ENCODE results near the gene CCNL2. TPM values are rescaled to one million over a fixed set of nuclear protein-coding genes. Genes with fewer than 3 reads are reported as not detected.
A peak's percentile ranks its signal among the peaks of the same experiment; 100 is the strongest.

Gene CCNL2
- total and polyA plus RNA-seq, 2 of the 13 experiments (the other 11 are each of a cell fraction or from before 2014, with no cell fraction given): 105 to 340 TPM

DNA sequence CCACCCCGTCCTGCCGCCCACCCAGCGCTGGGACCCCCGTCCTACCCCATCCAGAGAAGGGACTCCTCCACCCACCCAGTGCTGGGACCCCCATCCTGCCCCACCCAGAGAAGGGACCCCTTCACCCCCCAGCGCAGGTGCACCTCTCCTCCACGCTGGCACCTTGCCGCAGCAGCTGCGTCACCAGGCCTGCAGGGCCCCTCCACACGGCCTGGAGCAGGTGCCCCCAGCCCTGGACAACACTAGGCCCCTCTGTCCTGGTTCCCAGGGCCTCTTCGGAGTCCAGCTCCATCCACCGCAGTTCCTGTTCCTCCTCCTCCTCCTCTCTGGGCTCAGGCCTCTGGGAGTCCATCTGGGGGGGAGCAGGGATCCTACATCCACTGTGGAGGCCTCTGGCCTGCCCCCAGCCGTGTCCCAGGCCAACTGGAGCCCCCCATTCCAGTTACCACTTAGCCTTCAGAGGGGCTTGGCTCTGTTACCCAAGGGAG, 21.6 kb upstream of the CCNL2 start (continued):
- TF ChIP-seq, protein P1, sequence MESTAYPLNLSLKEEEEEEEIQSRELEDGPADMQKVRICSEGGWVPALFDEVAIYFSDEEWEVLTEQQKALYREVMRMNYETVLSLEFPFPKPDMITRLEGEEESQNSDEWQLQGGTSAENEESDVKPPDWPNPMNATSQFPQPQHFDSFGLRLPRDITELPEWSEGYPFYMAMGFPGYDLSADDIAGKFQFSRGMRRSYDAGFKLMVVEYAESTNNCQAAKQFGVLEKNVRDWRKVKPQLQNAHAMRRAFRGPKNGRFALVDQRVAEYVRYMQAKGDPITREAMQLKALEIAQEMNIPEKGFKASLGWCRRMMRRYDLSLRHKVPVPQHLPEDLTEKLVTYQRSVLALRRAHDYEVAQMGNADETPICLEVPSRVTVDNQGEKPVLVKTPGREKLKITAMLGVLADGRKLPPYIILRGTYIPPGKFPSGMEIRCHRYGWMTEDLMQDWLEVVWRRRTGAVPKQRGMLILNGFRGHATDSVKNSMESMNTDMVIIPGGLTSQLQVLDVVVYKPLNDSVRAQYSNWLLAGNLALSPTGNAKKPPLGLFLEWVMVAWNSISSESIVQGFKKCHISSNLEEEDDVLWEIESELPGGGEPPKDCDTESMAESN (CRISPR knock-in tag; conservative IDR thresholded peaks at IDR 0.05): no peak
- no peak for TF ChIP-seq SP140L (CRISPR knock-in tag; IDR thresholded peaks at IDR 0.05; ENCODE audit: borderline replicate concordance)
- 0 out of 2 replicates have a peak, but pooled peaks have one; percentile 1 for TF ChIP-seq RBFOX2 (IDR thresholded peaks at IDR 0.05; ENCODE audit: low read depth, low read length)
- peak; percentile 4; the same call in 1 of the 2 replicates for TF ChIP-seq ZFY (CRISPR knock-in tag; IDR thresholded peaks at IDR 0.05)
- TF ChIP-seq TAF15 (IDR thresholded peaks at IDR 0.05; ENCODE audit: low read depth, low read length, poor library complexity, severe bottlenecking): peak; percentile 20
- TF ChIP-seq KLF12 (CRISPR knock-in tag; IDR thresholded peaks at IDR 0.05; ENCODE audit: borderline replicate concordance): no peak

DNA sequence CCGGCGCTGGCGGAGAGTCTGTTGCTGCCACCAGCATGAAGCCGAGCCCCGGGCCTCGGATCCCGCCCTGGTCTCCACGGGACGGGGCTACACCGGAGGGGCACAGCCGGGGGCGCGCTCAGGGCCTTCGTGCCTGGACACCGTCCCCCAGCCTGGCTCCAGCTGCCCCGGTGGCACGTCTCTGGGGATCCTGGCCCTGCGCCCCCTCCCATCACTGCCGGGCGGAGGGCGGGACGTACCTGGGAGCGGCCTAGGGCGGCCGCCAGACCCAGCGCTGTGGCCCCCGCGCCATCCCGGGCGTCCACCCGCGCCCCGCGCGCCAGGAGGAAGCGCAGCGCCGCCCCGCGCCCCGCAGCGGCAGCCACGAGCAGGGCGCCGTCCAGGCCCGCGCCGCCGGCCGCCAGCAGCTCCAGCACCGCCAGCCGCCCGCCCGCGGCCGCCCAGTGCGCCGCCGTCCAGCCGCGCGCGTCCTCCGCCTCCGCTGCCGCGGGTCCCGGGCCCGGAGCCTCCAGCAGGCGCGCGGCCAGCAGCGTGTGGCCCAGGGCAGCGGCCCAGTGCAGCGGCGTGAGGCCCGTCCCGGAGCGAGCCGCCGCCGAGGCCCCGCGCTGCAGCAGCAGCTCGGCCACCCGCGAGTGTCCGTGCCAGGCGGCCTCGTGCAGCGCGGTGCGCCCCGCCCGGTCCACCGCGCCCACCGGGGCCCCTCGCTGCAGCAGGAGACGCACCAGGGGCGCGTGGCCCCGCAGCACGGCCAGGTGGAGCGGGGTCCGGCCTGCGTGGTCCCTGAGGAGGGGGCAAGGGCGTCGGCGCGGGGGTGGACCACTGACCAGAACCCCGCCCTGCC, 20.9 kb upstream of the CCNL2 start:
- H3K79me2 ChIP-seq (ENCODE audit: insufficient read depth, low read length): peaks cover 12% of the 10 kb centered on the region
- peak overlapping the region; percentile 79 for H3K9ac ChIP-seq (ENCODE audit: insufficient read depth, low read depth, low read length)
- no TSS peak for BruUV-seq (replicated peaks)
- peaks cover 68% of the 10 kb centered on the region for H3K4me1 ChIP-seq (ENCODE audit: insufficient read depth, low read length)
- no peaks in the 10 kb centered on the region for H3K36me3 ChIP-seq (replicated peaks in 1 of 2; ENCODE audit: control insufficient read depth in 1 of 2, insufficient read depth in 2 of 2, low read length in 2 of 2)
- ChIA-PET POLR2A (interaction anchor here (1.1 to 3.5 kb wide), 10 partner anchors 9 to 114 kb away, joined by 3 to 126 read pairs (median 12); partner anchors contain the start of genes AURKAIP1, CCNL2, MRPL20 and VWA1), CTCF (ENCODE audit: low intra/inter-chr PET ratio, low total read pairs) (no interaction called here)
- H4K20me1 ChIP-seq (ENCODE audit: insufficient read depth, low read length): no peaks in the 10 kb centered on the region
- H3K27me3 ChIP-seq (ENCODE audit: control insufficient read depth in 1 of 2, insufficient read depth in 2 of 2, low read length in 2 of 2): no peaks in the 10 kb centered on the region; a peak in 1 of 5 replicates
- peak overlapping the region; percentile 44 for H3K27ac ChIP-seq (ENCODE audit: extremely low read length, insufficient read depth, low read length)
- H3K4me3 ChIP-seq (replicated peaks in 1 of 3; ENCODE audit: insufficient read depth in 1 of 3, low read depth in 2 of 3, low read length in 3 of 3): peak overlapping the region; percentile 37 to 74 (median 70); a peak in 5 of 6 replicates
- no peak overlapping the region for H2AFZ ChIP-seq (ENCODE audit: low read length)
- peak overlapping the region; percentile 69 for H3K4me2 ChIP-seq (ENCODE audit: low read depth, low read length)
- intact Hi-C loops (cut with micrococcal nuclease; ENCODE audit: unreplicated experiment): no loop called here
- 45% methylated on average over 13 of the region's 112 CpGs for WGBS (ENCODE audit: low lambda C conversion rate)
- H3K9me3 ChIP-seq (ENCODE audit: low read length): no peaks in the 10 kb centered on the region
- ATAC-seq: peak; percentile 12; the same call in 1 of the 3 replicates
- no peak for FAIRE-seq
- in situ Hi-C loops (cut with HindIII; ENCODE audit: extremely low pct_ligation_motif_present, low pct_unique_long_range_greater_than_20kb): no loop called here
- DNase-seq (ENCODE audit: low spot score): no peak
- TF ChIP-seq, protein P2, sequence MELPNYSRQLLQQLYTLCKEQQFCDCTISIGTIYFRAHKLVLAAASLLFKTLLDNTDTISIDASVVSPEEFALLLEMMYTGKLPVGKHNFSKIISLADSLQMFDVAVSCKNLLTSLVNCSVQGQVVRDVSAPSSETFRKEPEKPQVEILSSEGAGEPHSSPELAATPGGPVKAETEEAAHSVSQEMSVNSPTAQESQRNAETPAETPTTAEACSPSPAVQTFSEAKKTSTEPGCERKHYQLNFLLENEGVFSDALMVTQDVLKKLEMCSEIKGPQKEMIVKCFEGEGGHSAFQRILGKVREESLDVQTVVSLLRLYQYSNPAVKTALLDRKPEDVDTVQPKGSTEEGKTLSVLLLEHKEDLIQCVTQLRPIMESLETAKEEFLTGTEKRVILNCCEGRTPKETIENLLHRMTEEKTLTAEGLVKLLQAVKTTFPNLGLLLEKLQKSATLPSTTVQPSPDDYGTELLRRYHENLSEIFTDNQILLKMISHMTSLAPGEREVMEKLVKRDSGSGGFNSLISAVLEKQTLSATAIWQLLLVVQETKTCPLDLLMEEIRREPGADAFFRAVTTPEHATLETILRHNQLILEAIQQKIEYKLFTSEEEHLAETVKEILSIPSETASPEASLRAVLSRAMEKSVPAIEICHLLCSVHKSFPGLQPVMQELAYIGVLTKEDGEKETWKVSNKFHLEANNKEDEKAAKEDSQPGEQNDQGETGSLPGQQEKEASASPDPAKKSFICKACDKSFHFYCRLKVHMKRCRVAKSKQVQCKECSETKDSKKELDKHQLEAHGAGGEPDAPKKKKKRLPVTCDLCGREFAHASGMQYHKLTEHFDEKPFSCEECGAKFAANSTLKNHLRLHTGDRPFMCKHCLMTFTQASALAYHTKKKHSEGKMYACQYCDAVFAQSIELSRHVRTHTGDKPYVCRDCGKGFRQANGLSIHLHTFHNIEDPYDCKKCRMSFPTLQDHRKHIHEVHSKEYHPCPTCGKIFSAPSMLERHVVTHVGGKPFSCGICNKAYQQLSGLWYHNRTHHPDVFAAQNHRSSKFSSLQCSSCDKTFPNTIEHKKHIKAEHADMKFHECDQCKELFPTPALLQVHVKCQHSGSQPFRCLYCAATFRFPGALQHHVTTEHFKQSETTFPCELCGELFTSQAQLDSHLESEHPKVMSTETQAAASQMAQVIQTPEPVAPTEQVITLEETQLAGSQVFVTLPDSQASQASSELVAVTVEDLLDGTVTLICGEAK (IDR thresholded peaks at IDR 0.05): no peak
- TF ChIP-seq, protein P2 (CRISPR knock-in tag; IDR thresholded peaks at IDR 0.05): 0 out of 2 replicates have a peak, but pooled peaks have one; percentile 27
